ENCODE results near the gene C1GALT1.
"Not testable (repeated sequence)": the region's sequence is repeated elsewhere in the genome, so short reads cannot be mapped to it uniquely, and the experiment has no call there.

The C1GALT1 gene

GRCh38 chr7:7182156-7183060 lies at the start of gene C1GALT1:
Gene C1GALT1, plus strand, starts transcription at chr7:7182544. Its CDS starts 51,776 bp downstream, at chr7:7234320.
- DNase-seq: peak; percentile 94

- DNase-seq: no peak
Measured at GRCh38 chr7:7134046-7134445, 48.3 kb upstream of the C1GALT1 start.

- DNase-seq: no peak
Measured at GRCh38 chr7:7135074-7135473, 47.3 kb upstream of the C1GALT1 start.

GRCh38 chr7:7135924-7136323 lies 46.4 kb upstream of the C1GALT1 start:
- DNase-seq: not testable (repeated sequence)

- no peak for DNase-seq
Measured at GRCh38 chr7:7136466-7137381, 45.6 kb upstream of the C1GALT1 start.

GRCh38 chr7:7138897-7139296 lies 43.4 kb upstream of the C1GALT1 start:
- no peak for DNase-seq

- not testable (repeated sequence) for DNase-seq
Measured at GRCh38 chr7:7143404-7143803, 38.9 kb upstream of the C1GALT1 start.

- not testable (repeated sequence) for DNase-seq
Measured at GRCh38 chr7:7145151-7145550, 37.2 kb upstream of the C1GALT1 start.

- no peak for DNase-seq
Measured at GRCh38 chr7:7146837-7147236, 35.5 kb upstream of the C1GALT1 start.

- no peak for DNase-seq
Measured at GRCh38 chr7:7148798-7149481, 33.4 kb upstream of the C1GALT1 start.

GRCh38 chr7:7151285-7151684 lies 31.1 kb upstream of the C1GALT1 start:
- no peak for DNase-seq

GRCh38 chr7:7151865-7152264 lies 30.5 kb upstream of the C1GALT1 start:
- no peak for DNase-seq

- DNase-seq: no peak
Measured at GRCh38 chr7:7152315-7152714, 30.0 kb upstream of the C1GALT1 start.

GRCh38 chr7:7154355-7154754 lies 28.0 kb upstream of the C1GALT1 start:
- not testable (repeated sequence) for DNase-seq

GRCh38 chr7:7156663-7157062 lies 25.7 kb upstream of the C1GALT1 start:
- DNase-seq: no peak

GRCh38 chr7:7157177-7157886 lies 25.0 kb upstream of the C1GALT1 start:
- no peak for DNase-seq

GRCh38 chr7:7157887-7158271 lies 24.5 kb upstream of the C1GALT1 start:
- no peak for DNase-seq

- no peak for DNase-seq
Measured at GRCh38 chr7:7159063-7159658, 23.2 kb upstream of the C1GALT1 start.

GRCh38 chr7:7164591-7164990 lies 17.8 kb upstream of the C1GALT1 start:
- DNase-seq: no peak

GRCh38 chr7:7165372-7165771 lies 17.0 kb upstream of the C1GALT1 start:
- DNase-seq: no peak

- DNase-seq: no peak
Measured at GRCh38 chr7:7166318-7166717, 16.0 kb upstream of the C1GALT1 start.

- DNase-seq: no peak
Measured at GRCh38 chr7:7169296-7169695, 13.0 kb upstream of the C1GALT1 start.

All from NCI-H748 treated with DMSO at 0.1 percent for 48 hours (cell line).